K562 (cell line): ENCODE data around the gene ARHGEF10L. TPM values are rescaled to one million over a fixed set of nuclear protein-coding genes. Genes with fewer than 3 reads are reported as not detected.

ENCODE experiments used
- ATAC-seq: fragments of 200-7000 bp; cut with Tn5 transposase; 3 replicates; pipeline ENCODE4 v1.9.1; 2020; ENCODE audit warnings: moderate library complexity
- BruUV-seq: library from RNA; stranded (reverse); fragments of 400-500 nt; replicated peaks from 2 replicates; lab custom pipeline; 2021; lab: Mats Ljungman, UMichigan
- CTCF ChIA-PET: fragments of 300-600 bp; formaldehyde crosslinking; extraction: SDS; loops from one replicate; lab custom pipeline; 2021; ENCODE audit warnings: low intra/inter-chr PET ratio; lab: Yijun Ruan, JAX
- POLR2A ChIA-PET: fragments of 300-600, 350-650 bp; sonication (Branson Sonifier 250); formaldehyde crosslinking; extraction: SDS; loops from one replicate; lab custom pipeline; 2021; ENCODE audit warnings: antibody characterized with exemption, inconsistent platforms; lab: Yijun Ruan, JAX
- DNase-seq, 4 experiments: peaks; one replicate each; pipeline versions ENCODE4 v3.0.0 to v3.0.0-alpha.2; 2011 to 2018; ENCODE audit warnings: low spot score in 3 of 4, mixed read lengths in 3 of 4; ENCODE audit errors: extremely low read depth in 1 of 4
- FAIRE-seq: peaks from 2 replicates; lab custom pipeline; 2011; peaks lifted over from hg19 to GRCh38; lab: Jason Lieb, UNC
- H2AFZ ChIP-seq: 2 replicates; pipeline ENCODE4 v1.6.0; 2011; ENCODE audit warnings: low read depth, low read length, control low read depth, inconsistent platforms
- H3K27ac ChIP-seq: fragments of 200-600 bp; 3 replicates; pipeline ENCODE4 v1.8.0; 2011; ENCODE audit warnings: low read depth, mild to moderate bottlenecking, control low read depth, inconsistent platforms, low read length, moderate library complexity, mixed read lengths; ENCODE audit errors: extremely low read depth
- H3K27me3 ChIP-seq, 2 experiments: fragments of 300-600 bp in 1 of 2; 2 replicates in 1 of 2; 3 replicates in 1 of 2; pipeline versions ENCODE4 v1.6.0 to v1.8.0; 2011; ENCODE audit warnings: inconsistent platforms in 2 of 2, low read length in 2 of 2, mild to moderate bottlenecking in 1 of 2, mixed read lengths in 1 of 2, moderate library complexity in 1 of 2; ENCODE audit not compliant: control insufficient read depth in 2 of 2, insufficient read depth in 2 of 2
- H3K36me3 ChIP-seq: fragments of 300-600 bp; 3 replicates; pipeline ENCODE4 v1.8.0; 2011; ENCODE audit warnings: mild to moderate bottlenecking, low read length, inconsistent platforms; ENCODE audit not compliant: control insufficient read depth, insufficient read depth
- H3K4me1 ChIP-seq, 2 experiments: fragments of 200-600 bp in 1 of 2; replicated peaks in 1 of 2; 2 replicates in 1 of 2; 3 replicates in 1 of 2; pipeline versions ENCODE4 v1.5.1 to v1.8.0; 2011; ENCODE audit warnings: inconsistent platforms in 2 of 2, low read length in 2 of 2, mild to moderate bottlenecking in 1 of 2, mixed read lengths in 1 of 2, moderate library complexity in 1 of 2; ENCODE audit not compliant: control insufficient read depth in 2 of 2, insufficient read depth in 2 of 2
- H3K4me2 ChIP-seq: 2 replicates; pipeline ENCODE4 v1.6.1; 2011; ENCODE audit warnings: low read length, control low read depth, inconsistent platforms, mixed read lengths; ENCODE audit not compliant: insufficient read depth
- H3K4me3 ChIP-seq: fragments of 200-600 bp; sonication (generic), shearing (Covaris generic); 2 replicates; pipeline ENCODE4 v1.5.1; 2016; ENCODE audit warnings: control low read depth, inconsistent platforms
- H3K79me2 ChIP-seq: fragments of 200-600 bp; 3 replicates; pipeline ENCODE4 v1.8.0; 2011; ENCODE audit warnings: low read length, inconsistent platforms; ENCODE audit not compliant: control insufficient read depth, insufficient read depth
- H3K9ac ChIP-seq, 2 experiments: 2 replicates each; pipeline versions ENCODE4 v1.6.0 to v1.6.1; 2011; ENCODE audit warnings: low read depth in 2 of 2, low read length in 2 of 2, control low read depth in 1 of 2, inconsistent platforms in 1 of 2, mild to moderate bottlenecking in 1 of 2, mixed read lengths in 1 of 2; ENCODE audit not compliant: insufficient read depth in 1 of 2
- H3K9me1 ChIP-seq: one replicate; pipeline ENCODE4 v1.6.0; 2011; ENCODE audit warnings: inconsistent platforms, mild to moderate bottlenecking, low read length, moderate library complexity; ENCODE audit not compliant: control insufficient read depth, insufficient read depth
- H3K9me3 ChIP-seq: replicated peaks from 2 replicates; pipeline ENCODE4 v1.5.1; 2011; ENCODE audit warnings: low read depth, low read length, inconsistent platforms; ENCODE audit not compliant: control insufficient read depth, insufficient read depth
- H4K20me1 ChIP-seq: replicated peaks from 2 replicates; pipeline ENCODE4 v1.6.1; 2011; ENCODE audit warnings: low read length, inconsistent platforms, mixed read lengths; ENCODE audit not compliant: control insufficient read depth, insufficient read depth
- ATF7 ChIP-seq: fragments of 450-650 bp; IDR thresholded peaks from 2 replicates; pipeline ENCODE4 v1.7.1; 2014; ENCODE audit warnings: mild to moderate bottlenecking, moderate library complexity
- BRD9 ChIP-seq: fragments of 450-650 bp; IDR thresholded peaks from 2 replicates; pipeline ENCODE4 v1.6.1; 2018; ENCODE audit warnings: low read depth; ENCODE audit not compliant: partially characterized antibody
- CAMTA2 ChIP-seq: fragments of 250-450 bp; sonication (Bioruptor Pico); conservative IDR thresholded peaks from 2 replicates; pipeline ENCODE4 v1.5.1; 2022
- CREB3L1 ChIP-seq: fragments of 450-650 bp; IDR thresholded peaks from 2 replicates; pipeline ENCODE4 v1.6.1; 2014; ENCODE audit warnings: low read depth, mild to moderate bottlenecking, moderate library complexity, borderline replicate concordance
- CREBBP ChIP-seq: IDR thresholded peaks from one replicate; pipeline ENCODE4 v1.6.1; 2012; ENCODE audit warnings: low read depth, mild to moderate bottlenecking, control low read depth, inconsistent platforms, low read length
- NBN ChIP-seq: fragments of 450-650 bp; IDR thresholded peaks from 2 replicates; pipeline ENCODE4 v1.6.1; 2016; ENCODE audit warnings: low read depth, mild to moderate bottlenecking
- TAF15 ChIP-seq: fragments of 200-400 bp; formaldehyde crosslinking; IDR thresholded peaks from 2 replicates; pipeline ENCODE4 v1.6.1; 2017; ENCODE audit warnings: mild to moderate bottlenecking, low read depth, low read length, moderate library complexity
- ZBTB11 ChIP-seq, 3 experiments: fragments of 200-800 bp in 1 of 3; fragments of 250-450 bp in 1 of 3; fragments of 450-650 bp in 1 of 3; sonication (Bioruptor Pico) in 1 of 3; sonication (Bioruptor generic) in 1 of 3; formaldehyde crosslinking in 1 of 3; IDR thresholded peaks; 2 replicates each; pipeline versions ENCODE4 v1.6.1 to v1.8.0; 2016 to 2022; ENCODE audit warnings: mild to moderate bottlenecking in 2 of 3, missing genetic modification characterization in 2 of 3, missing compliant biosample characterization in 1 of 3, moderate library complexity in 1 of 3
- ZNF140 ChIP-seq: fragments of 250-450 bp; sonication (Bioruptor Pico); IDR thresholded peaks from 2 replicates; pipeline ENCODE4 v1.8.0; 2021; ENCODE audit warnings: moderate library complexity, mild to moderate bottlenecking, inconsistent platforms
- WGBS: fragments of 100-300 bp; shearing (Covaris generic); methylation state at CpG from one replicate; pipeline ENCODE4 v1.1.6; 2016; ENCODE audit warnings: low coverage, mixed read lengths; ENCODE audit not compliant: insufficient coverage; ENCODE audit errors: missing lambda C conversion rate; 5-methylcytosine and 5-hydroxymethylcytosine counted together
- in situ Hi-C: fragments of 300-500 bp; cut with MboI; formaldehyde crosslinking; loops from 4 replicates; pipeline ENCODE4 v1.15.0; 2018; ENCODE audit warnings: inconsistent platforms, mixed read lengths
- intact Hi-C: fragments of 100-400 bp; cut with micrococcal nuclease; formaldehyde crosslinking; loops from 2 replicates; pipeline ENCODE4 v1.14.2; 2022
- polyA plus RNA-seq, 8 experiments: library from polyadenylated mRNA; depleted of rRNA in 4 of 8; stranded (reverse) in 5 of 8; unstranded in 3 of 8; fragments of >200 nt; fragmentation: Nextera tagmentation in 2 of 8; fragmentation: Illumina TruSeq in 1 of 8; extraction: Ambion mirVana in 2 of 8; extraction: Trizol in 1 of 8; gene quantifications; 2 replicates each; pipeline versions ENCODE4 v1.2.1 to v1.2.3, GENCODE V29; 2011 to 2014; ENCODE audit warnings: inconsistent platforms in 1 of 8, missing spikeins in 1 of 8
- total RNA-seq, 7 experiments: library from RNA; depleted of rRNA in 6 of 7; stranded (reverse); fragments of >200 nt in 6 of 7; fragmentation: Illumina TruSeq in 2 of 7; extraction: Trizol in 2 of 7; gene quantifications; 2 replicates each; pipeline versions ENCODE4 v1.2.1 to v1.2.3, GENCODE V29; 2011 to 2021; ENCODE audit warnings: low replicate concordance in 1 of 7
- TF ChIP-seq, protein P1 (sequence below): fragments of 250-450 bp; sonication (Bioruptor Pico); IDR thresholded peaks from 2 replicates; pipeline ENCODE4 v1.5.0; 2021
- TF ChIP-seq, protein P2 (sequence below): fragments of 250-450 bp; sonication (Bioruptor Pico); IDR thresholded peaks from 2 replicates; pipeline ENCODE4 v1.5.0; 2021; ENCODE audit warnings: mild to moderate bottlenecking, borderline replicate concordance
- TF ChIP-seq, protein P3 (sequence below): fragments of 450-650 bp; formaldehyde crosslinking; IDR thresholded peaks from 2 replicates; pipeline ENCODE4 v1.4.0; 2022; ENCODE audit warnings: mild to moderate bottlenecking, moderate library complexity

ARHGEF10L gene
- total and polyA plus RNA-seq, 9 of the 15 experiments (the other 6 are each of a cell fraction or from before 2014, with no cell fraction given) = 0.09 to 0.13 TPM; not detected in 7

- DNase-seq = no peak
- Histone ChIP-seq H2AFZ (no peak overlapping the region), H3K9ac (no peak overlapping the region), H4K20me1 (no peaks in the 10 kb centered on the region; the same call in 1 of the 2 replicates), H3K27me3 (peaks cover 37 to 61% of the 10 kb centered on the region in 2 experiments), H3K9me3 (no peaks in the 10 kb centered on the region), H3K4me2 (no peak overlapping the region), H3K27ac (no peak overlapping the region), H3K79me2 (no peaks in the 10 kb centered on the region), H3K36me3 (no peaks in the 10 kb centered on the region), H3K4me3 (no peak overlapping the region), H3K4me1 (peaks cover 0 to 13% of the 10 kb centered on the region in 2 experiments; a peak in 1 of 5 replicates), H3K9me1 (no peaks in the 10 kb centered on the region)
- intact Hi-C loops = no loop called here
- BruUV-seq = no TSS peak
- in situ Hi-C loops = no loop called here
- no peak for FAIRE-seq
- CTCF ChIA-PET = no interaction called here
- ATAC-seq = no peak
- WGBS = 5% methylated on average over 25 of the region's 26 CpGs
- POLR2A ChIA-PET = no interaction called here
- TF ChIP-seq CREB3L1 (no peak), ZBTB11 (CRISPR knock-in tag; IDR thresholded peaks at IDR 0.05) (no peak), BRD9 (no peak), TAF15 (no peak), ATF7 (no peak), CAMTA2 (CRISPR knock-in tag) (no peak), CREBBP (no peak), ZNF140 (CRISPR knock-in tag) (no peak), NBN (no peak)
- TF ChIP-seq, protein P1, sequence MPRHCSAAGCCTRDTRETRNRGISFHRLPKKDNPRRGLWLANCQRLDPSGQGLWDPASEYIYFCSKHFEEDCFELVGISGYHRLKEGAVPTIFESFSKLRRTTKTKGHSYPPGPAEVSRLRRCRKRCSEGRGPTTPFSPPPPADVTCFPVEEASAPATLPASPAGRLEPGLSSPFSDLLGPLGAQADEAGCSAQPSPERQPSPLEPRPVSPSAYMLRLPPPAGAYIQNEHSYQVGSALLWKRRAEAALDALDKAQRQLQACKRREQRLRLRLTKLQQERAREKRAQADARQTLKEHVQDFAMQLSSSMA (CRISPR knock-in tag) = no peak
- TF ChIP-seq, protein P2, sequence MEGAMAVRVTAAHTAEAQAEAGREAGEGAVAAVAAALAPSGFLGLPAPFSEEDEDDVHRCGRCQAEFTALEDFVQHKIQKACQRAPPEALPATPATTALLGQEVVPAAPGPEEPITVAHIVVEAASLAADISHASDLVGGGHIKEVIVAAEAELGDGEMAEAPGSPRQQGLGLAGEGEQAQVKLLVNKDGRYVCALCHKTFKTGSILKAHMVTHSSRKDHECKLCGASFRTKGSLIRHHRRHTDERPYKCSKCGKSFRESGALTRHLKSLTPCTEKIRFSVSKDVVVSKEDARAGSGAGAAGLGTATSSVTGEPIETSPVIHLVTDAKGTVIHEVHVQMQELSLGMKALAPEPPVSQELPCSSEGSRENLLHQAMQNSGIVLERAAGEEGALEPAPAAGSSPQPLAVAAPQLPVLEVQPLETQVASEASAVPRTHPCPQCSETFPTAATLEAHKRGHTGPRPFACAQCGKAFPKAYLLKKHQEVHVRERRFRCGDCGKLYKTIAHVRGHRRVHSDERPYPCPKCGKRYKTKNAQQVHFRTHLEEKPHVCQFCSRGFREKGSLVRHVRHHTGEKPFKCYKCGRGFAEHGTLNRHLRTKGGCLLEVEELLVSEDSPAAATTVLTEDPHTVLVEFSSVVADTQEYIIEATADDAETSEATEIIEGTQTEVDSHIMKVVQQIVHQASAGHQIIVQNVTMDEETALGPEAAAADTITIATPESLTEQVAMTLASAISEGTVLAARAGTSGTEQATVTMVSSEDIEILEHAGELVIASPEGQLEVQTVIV (CRISPR knock-in tag) = no peak
- TF ChIP-seq, protein P3, sequence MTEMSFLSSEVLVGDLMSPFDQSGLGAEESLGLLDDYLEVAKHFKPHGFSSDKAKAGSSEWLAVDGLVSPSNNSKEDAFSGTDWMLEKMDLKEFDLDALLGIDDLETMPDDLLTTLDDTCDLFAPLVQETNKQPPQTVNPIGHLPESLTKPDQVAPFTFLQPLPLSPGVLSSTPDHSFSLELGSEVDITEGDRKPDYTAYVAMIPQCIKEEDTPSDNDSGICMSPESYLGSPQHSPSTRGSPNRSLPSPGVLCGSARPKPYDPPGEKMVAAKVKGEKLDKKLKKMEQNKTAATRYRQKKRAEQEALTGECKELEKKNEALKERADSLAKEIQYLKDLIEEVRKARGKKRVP (CRISPR knock-in tag) = no peak
Measured at GRCh38 chr1:17540255-17541001, 930 bp downstream of the ARHGEF10L start.
